ENCODE data around the gene CTIF. TPM values are rescaled to one million over a fixed set of nuclear protein-coding genes. Genes with fewer than 3 reads are reported as not detected.

CTIF gene
- total and polyA plus RNA-seq, 10 donors, result 5.2 to 39.2 (median 18.5) TPM

GRCh38 chr18:48566589-48566988 lies 27.8 kb downstream of the CTIF start:
- peaks cover 0 to 35% (median 11%) of the 10 kb centered on the region in 6 donors for H3K4me1 ChIP-seq

DNA sequence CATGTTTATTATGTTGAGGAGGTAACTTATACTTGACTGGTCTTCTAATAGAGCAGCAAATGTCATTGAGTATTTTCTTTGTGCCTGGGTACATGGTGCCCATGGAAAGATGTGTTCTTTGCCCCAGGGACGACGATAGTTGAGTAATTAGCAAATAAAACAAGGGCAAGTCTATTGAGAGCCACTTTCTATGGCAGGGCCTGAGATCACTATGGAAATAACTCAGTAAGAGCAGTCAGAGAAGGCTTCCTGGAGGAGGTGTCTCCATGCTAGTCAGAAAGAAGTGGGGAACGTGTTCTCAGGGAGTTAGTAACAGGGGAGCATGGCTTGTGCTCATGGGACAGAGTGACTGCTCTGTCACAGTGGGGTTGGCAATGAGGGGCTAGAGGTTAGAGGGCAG lies 28.6 kb downstream of the CTIF start:
- no peak overlapping the region for H3K4me3 ChIP-seq
- DNase-seq, result no peak
- peaks cover 0 to 35% (median 11%) of the 10 kb centered on the region in 6 donors for H3K4me1 ChIP-seq
- peaks cover 0 to 4% (median 0%) of the 10 kb centered on the region in 8 donors for H3K9me3 ChIP-seq
- TF ChIP-seq POLR2AphosphoS5 (IDR thresholded peaks at IDR 0.05) (no peak), POLR2A (IDR thresholded peaks at IDR 0.05) (no peak)
- intact Hi-C loops (cut with DNase I; ENCODE audit: low total_unique reads), result no loop called here
- H3K36me3 ChIP-seq, result no peaks in the 10 kb centered on the region
- no peaks in the 10 kb centered on the region for H3K27me3 ChIP-seq (replicated peaks in 1 of 7)
- no peak overlapping the region for H3K27ac ChIP-seq
- WGBS, 5 donors, result 88 to 94% (median 94%) methylated on average over 3 of the region's 3 CpGs

More at GRCh38 chr18:48566589-48566988, 27.8 kb downstream of the CTIF start:
- no peak for DNase-seq
- TF ChIP-seq POLR2A (IDR thresholded peaks at IDR 0.05), result no peak
- no peak for TF ChIP-seq POLR2AphosphoS5 (IDR thresholded peaks at IDR 0.05)
- TF ChIP-seq, protein P1, sequence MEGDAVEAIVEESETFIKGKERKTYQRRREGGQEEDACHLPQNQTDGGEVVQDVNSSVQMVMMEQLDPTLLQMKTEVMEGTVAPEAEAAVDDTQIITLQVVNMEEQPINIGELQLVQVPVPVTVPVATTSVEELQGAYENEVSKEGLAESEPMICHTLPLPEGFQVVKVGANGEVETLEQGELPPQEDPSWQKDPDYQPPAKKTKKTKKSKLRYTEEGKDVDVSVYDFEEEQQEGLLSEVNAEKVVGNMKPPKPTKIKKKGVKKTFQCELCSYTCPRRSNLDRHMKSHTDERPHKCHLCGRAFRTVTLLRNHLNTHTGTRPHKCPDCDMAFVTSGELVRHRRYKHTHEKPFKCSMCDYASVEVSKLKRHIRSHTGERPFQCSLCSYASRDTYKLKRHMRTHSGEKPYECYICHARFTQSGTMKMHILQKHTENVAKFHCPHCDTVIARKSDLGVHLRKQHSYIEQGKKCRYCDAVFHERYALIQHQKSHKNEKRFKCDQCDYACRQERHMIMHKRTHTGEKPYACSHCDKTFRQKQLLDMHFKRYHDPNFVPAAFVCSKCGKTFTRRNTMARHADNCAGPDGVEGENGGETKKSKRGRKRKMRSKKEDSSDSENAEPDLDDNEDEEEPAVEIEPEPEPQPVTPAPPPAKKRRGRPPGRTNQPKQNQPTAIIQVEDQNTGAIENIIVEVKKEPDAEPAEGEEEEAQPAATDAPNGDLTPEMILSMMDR (IDR thresholded peaks at IDR 0.05 in 8 of 11, conservative IDR thresholded peaks at IDR 0.05 in 3 of 11), result no peak
- H3K27me3 ChIP-seq (replicated peaks in 1 of 7), result no peaks in the 10 kb centered on the region
- intact Hi-C loops (cut with DNase I; ENCODE audit: low total_unique reads), result no loop called here
- no peak overlapping the region for H3K27ac ChIP-seq
- peaks cover 0 to 4% (median 0%) of the 10 kb centered on the region in 8 donors for H3K9me3 ChIP-seq
- H3K4me3 ChIP-seq, result no peak overlapping the region
- WGBS, 5 donors, result 91 to 100% (median 100%) methylated on average over 1 of the region's 1 CpG
- no peaks in the 10 kb centered on the region for H3K36me3 ChIP-seq

- Histone ChIP-seq H3K9me3 (peaks cover 0 to 4% (median 0%) of the 10 kb centered on the region in 8 donors), H3K27me3 (replicated peaks in 1 of 7) (no peaks in the 10 kb centered on the region), H3K36me3 (no peaks in the 10 kb centered on the region), H3K4me1 (peaks cover 0 to 16% (median 7%) of the 10 kb centered on the region in 6 donors), H3K4me3 (no peak overlapping the region), H3K27ac (no peak overlapping the region)
- DNase-seq, result peak; percentile 36
- intact Hi-C loops (cut with DNase I; ENCODE audit: low total_unique reads), result no loop called here
- WGBS, 5 donors, result 84 to 96% (median 91%) methylated on average over 9 of the region's 9 CpGs
- TF ChIP-seq POLR2AphosphoS5 (IDR thresholded peaks at IDR 0.05), result no peak
- TF ChIP-seq POLR2A (IDR thresholded peaks at IDR 0.05), result no peak
- TF ChIP-seq, protein P1 (IDR thresholded peaks at IDR 0.05 in 8 of 11, conservative IDR thresholded peaks at IDR 0.05 in 3 of 11), result no peak
Observed at GRCh38 chr18:48569139-48569914, 30.5 kb downstream of the CTIF start.

DNA sequence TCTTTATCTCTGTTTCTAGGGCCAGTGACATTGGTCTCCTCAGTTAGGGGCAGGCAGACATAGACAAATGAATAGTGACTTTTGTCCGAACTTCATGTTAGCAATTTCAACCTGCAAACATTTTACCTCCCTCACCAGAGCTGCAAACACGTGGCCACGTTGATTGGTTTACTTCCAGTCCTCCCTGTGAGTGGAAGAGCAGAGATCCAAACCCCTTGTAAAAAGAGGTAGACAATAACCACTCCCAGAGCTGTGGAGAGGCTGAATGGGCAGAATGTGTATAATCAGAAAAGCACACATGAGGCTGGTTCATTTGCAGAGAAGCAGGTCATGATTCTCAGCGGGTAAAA lies 31.1 kb downstream of the CTIF start:
- WGBS, 5 donors, result 83 to 94% (median 90%) methylated on average over 4 of the region's 4 CpGs
- peaks cover 0 to under 1% (median 0%) of the 10 kb centered on the region in 6 donors for H3K36me3 ChIP-seq

DNA sequence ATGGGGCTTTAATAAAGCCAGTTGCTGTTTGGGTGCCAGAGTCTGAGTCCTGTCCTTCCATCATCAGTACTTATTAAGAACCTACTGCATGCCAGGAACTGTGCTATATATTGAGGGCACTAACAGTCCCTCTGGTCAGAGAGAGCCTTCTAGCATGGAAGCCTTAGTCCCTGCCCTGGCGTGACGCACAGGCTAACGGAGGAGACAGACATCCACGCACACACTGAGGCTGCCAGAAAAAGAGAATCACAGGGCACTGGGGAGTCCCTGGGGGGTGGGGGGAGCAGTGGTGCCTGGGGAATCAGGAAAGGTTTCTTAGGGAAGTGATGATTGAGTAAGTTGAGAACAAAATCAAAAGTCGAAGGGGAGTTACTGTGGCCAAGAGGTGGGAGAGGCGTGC lies 31.5 kb downstream of the CTIF start:
- H3K9me3 ChIP-seq, result peaks cover 0 to 4% (median 0%) of the 10 kb centered on the region in 8 donors
- H3K36me3 ChIP-seq, result peaks cover 0 to 5% (median 0%) of the 10 kb centered on the region in 6 donors
- WGBS, 5 donors, result 84 to 91% (median 90%) methylated on average over 6 of the region's 6 CpGs
- H3K27me3 ChIP-seq (replicated peaks in 1 of 7), result no peaks in the 10 kb centered on the region
- H3K4me3 ChIP-seq, result no peak overlapping the region
- H3K27ac ChIP-seq, result no peak overlapping the region
- DNase-seq, result peak; percentile 40
- intact Hi-C loops (cut with DNase I; ENCODE audit: low total_unique reads), result no loop called here
- peaks cover 0 to 7% (median 3%) of the 10 kb centered on the region in 6 donors for H3K4me1 ChIP-seq
- TF ChIP-seq POLR2A (IDR thresholded peaks at IDR 0.05) (no peak), POLR2AphosphoS5 (IDR thresholded peaks at IDR 0.05) (no peak)
- TF ChIP-seq, protein P1 (IDR thresholded peaks at IDR 0.05 in 8 of 11, conservative IDR thresholded peaks at IDR 0.05 in 3 of 11), result no peak

More for the DNA sequence above, 31.1 kb downstream of the CTIF start:
- Histone ChIP-seq H3K27ac (no peak overlapping the region), H3K4me1 (peaks cover 0 to 11% (median 7%) of the 10 kb centered on the region in 6 donors), H3K27me3 (replicated peaks in 1 of 7) (no peaks in the 10 kb centered on the region), H3K4me3 (no peak overlapping the region), H3K9me3 (peaks cover 0 to 4% (median 0%) of the 10 kb centered on the region in 8 donors)
- no peak for TF ChIP-seq POLR2AphosphoS5 (IDR thresholded peaks at IDR 0.05)
- no peak for TF ChIP-seq POLR2A (IDR thresholded peaks at IDR 0.05)
- intact Hi-C loops (cut with DNase I; ENCODE audit: low total_unique reads), result no loop called here
- no peak for DNase-seq
